SK-N-SH (cell line): Measurements from ENCODE around the gene MCRIP2. TPM values are rescaled to one million over a fixed set of nuclear protein-coding genes. Genes with fewer than 3 reads are reported as not detected.

Experiments used
- CTCF ChIA-PET: fragments of 300-600, 350-600 bp; formaldehyde crosslinking; extraction: SDS; loops from one replicate; lab custom pipeline; 2021; lab: Yijun Ruan, JAX
- POLR2A ChIA-PET: fragments of 350-600 bp; sonication (Branson Sonifier 250); formaldehyde crosslinking; extraction: SDS; loops from one replicate; lab custom pipeline; 2020; ENCODE audit warnings: antibody characterized with exemption, inconsistent platforms; lab: Yijun Ruan, JAX
- DNase-seq: peaks from one replicate; pipeline ENCODE4 v3.0.0; 2012
- H2AFZ ChIP-seq: fragments of 200-600 bp; sonication (generic); 2 replicates; pipeline ENCODE4 v1.8.1; 2016; ENCODE audit warnings: antibody characterized with exemption, mild to moderate bottlenecking, low read depth
- H3F3A ChIP-seq: fragments of 200-600 bp; sonication (generic); replicated peaks from 2 replicates; pipeline ENCODE3; 2016; ENCODE audit warnings: antibody characterized with exemption, mild to moderate bottlenecking; ENCODE audit not compliant: insufficient read depth
- H3K27ac ChIP-seq, 2 experiments: fragments of 200-500 bp in 1 of 2; fragments of 200-600 bp in 1 of 2; sonication (Bioruptor generic) in 1 of 2; sonication (generic), shearing (Covaris generic) in 1 of 2; 2 replicates each; pipeline versions ENCODE4 v1.5.1 to v1.6.1; 2014 to 2016; ENCODE audit warnings: low read depth in 2 of 2, inconsistent platforms in 1 of 2, low read length in 1 of 2, mild to moderate bottlenecking in 1 of 2, mixed read lengths in 1 of 2
- H3K27me3 ChIP-seq: fragments of 200-600 bp; sonication (generic), shearing (Covaris generic); 2 replicates; pipeline ENCODE4 v1.6.1; 2016; ENCODE audit warnings: mixed run types; ENCODE audit not compliant: insufficient read depth
- H3K36me3 ChIP-seq, 2 experiments: fragments of 200-500 bp in 1 of 2; fragments of 200-600 bp in 1 of 2; sonication (Bioruptor generic) in 1 of 2; sonication (generic) in 1 of 2; replicated peaks in 1 of 2; 2 replicates each; pipeline versions ENCODE3 to v1.5.1; 2014 to 2016; ENCODE audit warnings: low read length in 1 of 2, mild to moderate bottlenecking in 1 of 2; ENCODE audit not compliant: insufficient read depth in 2 of 2, control insufficient read depth in 1 of 2
- H3K4me1 ChIP-seq, 2 experiments: fragments of 200-500 bp in 1 of 2; fragments of 200-600 bp in 1 of 2; sonication (Bioruptor generic) in 1 of 2; sonication (generic), shearing (Covaris generic) in 1 of 2; 2 replicates each; pipeline versions ENCODE4 v1.5.1 to v1.6.1; 2014 to 2016; ENCODE audit warnings: low read depth in 1 of 2, low read length in 1 of 2, mixed run types in 1 of 2; ENCODE audit not compliant: insufficient read depth in 2 of 2, control insufficient read depth in 1 of 2
- H3K4me2 ChIP-seq: fragments of 200-600 bp; sonication (generic), shearing (Covaris generic); 2 replicates; pipeline ENCODE4 v1.6.1; 2017; ENCODE audit warnings: mixed run types
- H3K4me3 ChIP-seq, 2 experiments: fragments of 200-500 bp in 1 of 2; fragments of 200-600 bp in 1 of 2; sonication (Bioruptor generic) in 1 of 2; sonication (generic), shearing (Covaris generic) in 1 of 2; 2 replicates each; pipeline versions ENCODE4 v1.5.1 to v1.8.1; 2014 to 2016; ENCODE audit warnings: low read depth in 2 of 2, inconsistent platforms in 1 of 2, low read length in 1 of 2, mild to moderate bottlenecking in 1 of 2, mixed read lengths in 1 of 2, moderate library complexity in 1 of 2
- H3K79me2 ChIP-seq: fragments of 200-600 bp; sonication (generic); 2 replicates; pipeline ENCODE4 v1.8.1; 2017; ENCODE audit warnings: mild to moderate bottlenecking; ENCODE audit not compliant: insufficient read depth
- H3K9ac ChIP-seq: fragments of 200-600 bp; sonication (generic); 2 replicates; pipeline ENCODE4 v1.6.1; 2017; ENCODE audit warnings: mixed run types
- H3K9me2 ChIP-seq: fragments of 200-600 bp; sonication (generic); 2 replicates; pipeline ENCODE4 v1.6.1; 2017; ENCODE audit warnings: mixed run types
- H3K9me3 ChIP-seq: fragments of 200-600 bp; sonication (generic); 2 replicates; pipeline ENCODE4 v1.6.1; 2017; ENCODE audit warnings: mixed run types, mild to moderate bottlenecking, moderate library complexity
- H4K20me1 ChIP-seq: fragments of 200-600 bp; sonication (generic); 2 replicates; pipeline ENCODE4 v1.6.1; 2017; ENCODE audit warnings: mild to moderate bottlenecking, mixed run types; ENCODE audit not compliant: insufficient read depth
- ELF1 ChIP-seq: IDR thresholded peaks from 2 replicates; pipeline ENCODE4 v1.4.0; 2012
- EP300 ChIP-seq, 2 experiments: IDR thresholded peaks; 2 replicates each; pipeline versions ENCODE4 v1.4.0 to v1.6.1; 2012; ENCODE audit warnings: borderline replicate concordance in 1 of 2, low read depth in 1 of 2, low read length in 1 of 2
- EZH2phosphoT487 ChIP-seq: fragments of 200-600 bp; sonication (generic); IDR thresholded peaks from 2 replicates; pipeline ENCODE4 v1.6.1; 2017; ENCODE audit warnings: low read depth, mixed run types, mild to moderate bottlenecking, antibody characterized with exemption, moderate library complexity, borderline replicate concordance
- FOXJ3 ChIP-seq: sonication (generic); formaldehyde crosslinking; IDR thresholded peaks from 2 replicates; pipeline ENCODE4 v1.5.1; 2020; ENCODE audit warnings: mild to moderate bottlenecking, missing genetic modification reagents
- GATA2 ChIP-seq: sonication (generic); formaldehyde crosslinking; IDR thresholded peaks from 2 replicates; pipeline ENCODE4 v1.5.0; 2020; ENCODE audit warnings: mild to moderate bottlenecking, missing genetic modification reagents
- MEF2A ChIP-seq: IDR thresholded peaks from 2 replicates; pipeline ENCODE4 v1.4.0; 2012; ENCODE audit warnings: low read depth, borderline replicate concordance
- NFIC ChIP-seq: IDR thresholded peaks from 2 replicates; pipeline ENCODE4 v1.4.0; 2012; ENCODE audit warnings: borderline replicate concordance
- NRF1 ChIP-seq: IDR thresholded peaks from 2 replicates; pipeline ENCODE4 v1.6.1; 2012; ENCODE audit warnings: low read depth, mild to moderate bottlenecking, low read length
- RAD21 ChIP-seq: IDR thresholded peaks from 2 replicates; pipeline ENCODE4 v1.6.1; 2012; ENCODE audit warnings: mild to moderate bottlenecking, low read length
- RXRA ChIP-seq: IDR thresholded peaks from 2 replicates; pipeline ENCODE4 v1.4.0; 2012; ENCODE audit warnings: low read depth, mild to moderate bottlenecking, borderline replicate concordance
- SMC3 ChIP-seq: IDR thresholded peaks from 2 replicates; pipeline ENCODE4 v1.6.1; 2012; ENCODE audit warnings: low read depth, low read length, improper control_type of control experiment
- TCF12 ChIP-seq: IDR thresholded peaks from 2 replicates; pipeline ENCODE4 v1.4.0; 2012
- WGBS: methylation state at CpG from one replicate; pipeline ENCODE4 v1.1.6; 2017; ENCODE audit warnings: low lambda C conversion rate; 5-methylcytosine and 5-hydroxymethylcytosine counted together
- polyA plus RNA-seq, 3 experiments: library from polyadenylated mRNA; depleted of rRNA; stranded (reverse); fragments of >200 nt; gene quantifications; 2 replicates each; pipeline ENCODE4 v1.2.3, GENCODE V29; 2012
- TF ChIP-seq, protein P1 (sequence below): IDR thresholded peaks from 2 replicates; pipeline ENCODE4; 2012
- TF ChIP-seq, protein P2 (sequence below): fragments of 150-350 bp; IDR thresholded peaks from 2 replicates; pipeline ENCODE4 v1.6.1; 2016; ENCODE audit warnings: mild to moderate bottlenecking, low read depth, low read length
- TF ChIP-seq, protein P3 (sequence below): fragments of 200-600 bp; sonication (generic); IDR thresholded peaks from 2 replicates; pipeline ENCODE4 v1.6.1; 2017; ENCODE audit warnings: antibody characterized with exemption, mild to moderate bottlenecking, moderate library complexity
- TF ChIP-seq, protein P4 (sequence below): IDR thresholded peaks from 2 replicates; pipeline ENCODE4 v1.4.0; 2012; ENCODE audit warnings: low read depth, borderline replicate concordance
- TF ChIP-seq, protein P5 (sequence below): IDR thresholded peaks from 2 replicates; pipeline ENCODE4 v1.6.1; 2012; ENCODE audit warnings: mild to moderate bottlenecking, low read depth, low read length, moderate library complexity
- TF ChIP-seq, protein P6 (sequence below): fragments of 150-350 bp; IDR thresholded peaks from 2 replicates; pipeline ENCODE4 v1.6.1; 2017; ENCODE audit warnings: antibody characterized with exemption, low read length, low read depth, borderline replicate concordance

MCRIP2 gene
- polyA plus RNA-seq, 1 of the 3 experiments (the other 2 are of a cell fraction), result 36.9 TPM

DNA sequence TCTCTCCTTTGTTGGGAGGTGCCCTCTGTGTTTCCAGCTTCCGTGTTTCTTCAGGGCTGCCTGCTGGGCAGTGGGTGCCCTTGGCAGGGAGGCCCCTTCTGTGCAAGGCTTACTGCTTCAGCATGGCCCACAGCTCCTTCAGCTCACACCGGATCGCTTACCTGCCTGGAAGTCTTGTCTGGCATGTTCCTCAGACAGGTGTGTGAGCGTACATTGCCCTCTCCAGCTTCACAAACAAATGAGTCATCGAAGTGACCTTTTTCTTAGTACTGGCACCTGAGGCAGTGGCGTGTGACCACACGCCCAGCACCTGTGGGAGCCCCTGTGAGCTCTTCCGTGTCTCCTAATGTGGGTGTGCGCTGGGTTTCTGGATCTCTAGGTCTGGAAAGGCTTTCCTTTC is 48.2 kb upstream of the MCRIP2 start:
- Histone ChIP-seq H2AFZ (no peak overlapping the region), H3K4me1 (peaks cover 0 to 8% of the 10 kb centered on the region in 2 experiments; a peak in 1 of 4 replicates), H3K4me3 (no peak overlapping the region), H3K4me2 (no peak overlapping the region), H3K27ac (no peak overlapping the region), H3K36me3 (peaks cover 0 to 2% of the 10 kb centered on the region in 2 experiments), H4K20me1 (peaks cover 45% of the 10 kb centered on the region), H3F3A (peaks cover 3% of the 10 kb centered on the region), H3K9me3 (no peaks in the 10 kb centered on the region), H3K9me2 (no peaks in the 10 kb centered on the region), H3K9ac (no peak overlapping the region), H3K27me3 (no peaks in the 10 kb centered on the region), H3K79me2 (peaks cover 74% of the 10 kb centered on the region)
- no peak for DNase-seq
- ChIA-PET POLR2A (no interaction called here), CTCF (no interaction called here)
- 84% methylated on average over 9 of the region's 9 CpGs for WGBS
- TF ChIP-seq GATA2, result no peak
- no peak for TF ChIP-seq NRF1
- TF ChIP-seq, protein P1, sequence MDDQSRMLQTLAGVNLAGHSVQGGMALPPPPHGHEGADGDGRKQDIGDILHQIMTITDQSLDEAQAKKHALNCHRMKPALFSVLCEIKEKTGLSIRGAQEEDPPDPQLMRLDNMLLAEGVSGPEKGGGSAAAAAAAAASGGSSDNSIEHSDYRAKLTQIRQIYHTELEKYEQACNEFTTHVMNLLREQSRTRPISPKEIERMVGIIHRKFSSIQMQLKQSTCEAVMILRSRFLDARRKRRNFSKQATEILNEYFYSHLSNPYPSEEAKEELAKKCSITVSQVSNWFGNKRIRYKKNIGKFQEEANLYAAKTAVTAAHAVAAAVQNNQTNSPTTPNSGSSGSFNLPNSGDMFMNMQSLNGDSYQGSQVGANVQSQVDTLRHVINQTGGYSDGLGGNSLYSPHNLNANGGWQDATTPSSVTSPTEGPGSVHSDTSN, result no peak
- no peak for TF ChIP-seq FOXJ3 (CRISPR knock-in tag)
- no peak for TF ChIP-seq RAD21
- no peak for TF ChIP-seq RXRA
- TF ChIP-seq, protein P2, sequence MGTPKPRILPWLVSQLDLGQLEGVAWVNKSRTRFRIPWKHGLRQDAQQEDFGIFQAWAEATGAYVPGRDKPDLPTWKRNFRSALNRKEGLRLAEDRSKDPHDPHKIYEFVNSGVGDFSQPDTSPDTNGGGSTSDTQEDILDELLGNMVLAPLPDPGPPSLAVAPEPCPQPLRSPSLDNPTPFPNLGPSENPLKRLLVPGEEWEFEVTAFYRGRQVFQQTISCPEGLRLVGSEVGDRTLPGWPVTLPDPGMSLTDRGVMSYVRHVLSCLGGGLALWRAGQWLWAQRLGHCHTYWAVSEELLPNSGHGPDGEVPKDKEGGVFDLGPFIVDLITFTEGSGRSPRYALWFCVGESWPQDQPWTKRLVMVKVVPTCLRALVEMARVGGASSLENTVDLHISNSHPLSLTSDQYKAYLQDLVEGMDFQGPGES, result no peak
- no peak for TF ChIP-seq TCF12
- TF ChIP-seq EZH2phosphoT487, result no peak

DNA sequence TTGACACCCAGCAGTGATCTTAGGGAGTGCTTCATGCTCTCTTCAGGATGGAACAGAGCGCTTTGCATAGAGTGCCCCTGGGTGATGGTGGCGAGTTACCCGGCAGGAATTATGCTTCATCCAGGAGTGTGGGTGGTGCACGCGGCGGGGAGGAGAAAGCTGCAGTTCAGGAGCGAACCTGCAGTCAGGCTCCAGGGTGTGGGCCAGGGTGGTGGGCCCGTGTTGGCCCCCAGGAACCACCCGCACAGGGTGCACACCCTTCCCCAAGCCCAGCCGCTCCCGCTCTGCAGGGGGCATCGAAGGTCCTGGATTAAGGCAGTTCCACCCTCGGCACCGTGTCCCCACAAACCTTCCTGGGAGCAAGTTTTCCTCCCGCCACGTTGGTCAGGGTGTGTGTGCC is 47.8 kb upstream of the MCRIP2 start:
- ChIA-PET POLR2A (no interaction called here), CTCF (no interaction called here)
- no peak overlapping the region for H3K4me3 ChIP-seq
- no peaks in the 10 kb centered on the region for H3F3A ChIP-seq
- no peak overlapping the region for H3K27ac ChIP-seq
- H3K4me2 ChIP-seq, result no peak overlapping the region
- no peaks in the 10 kb centered on the region for H3K27me3 ChIP-seq
- WGBS, result 94% methylated on average over 12 of the region's 16 CpGs
- no peaks in the 10 kb centered on the region for H3K9me3 ChIP-seq
- H2AFZ ChIP-seq, result no peak overlapping the region
- H3K9ac ChIP-seq, result no peak overlapping the region
- no peak for DNase-seq
- peaks cover 74% of the 10 kb centered on the region for H3K79me2 ChIP-seq
- H3K9me2 ChIP-seq, result no peaks in the 10 kb centered on the region
- H3K4me1 ChIP-seq, result peaks cover 0 to 8% of the 10 kb centered on the region in 2 experiments; a peak in 1 of 4 replicates
- peaks cover 46% of the 10 kb centered on the region for H4K20me1 ChIP-seq
- peaks cover 0 to 2% of the 10 kb centered on the region in 2 experiments for H3K36me3 ChIP-seq
- no peak for TF ChIP-seq NRF1
- TF ChIP-seq SMC3, result no peak
- no peak for TF ChIP-seq ELF1
- TF ChIP-seq NFIC, result no peak
- TF ChIP-seq, protein P3, sequence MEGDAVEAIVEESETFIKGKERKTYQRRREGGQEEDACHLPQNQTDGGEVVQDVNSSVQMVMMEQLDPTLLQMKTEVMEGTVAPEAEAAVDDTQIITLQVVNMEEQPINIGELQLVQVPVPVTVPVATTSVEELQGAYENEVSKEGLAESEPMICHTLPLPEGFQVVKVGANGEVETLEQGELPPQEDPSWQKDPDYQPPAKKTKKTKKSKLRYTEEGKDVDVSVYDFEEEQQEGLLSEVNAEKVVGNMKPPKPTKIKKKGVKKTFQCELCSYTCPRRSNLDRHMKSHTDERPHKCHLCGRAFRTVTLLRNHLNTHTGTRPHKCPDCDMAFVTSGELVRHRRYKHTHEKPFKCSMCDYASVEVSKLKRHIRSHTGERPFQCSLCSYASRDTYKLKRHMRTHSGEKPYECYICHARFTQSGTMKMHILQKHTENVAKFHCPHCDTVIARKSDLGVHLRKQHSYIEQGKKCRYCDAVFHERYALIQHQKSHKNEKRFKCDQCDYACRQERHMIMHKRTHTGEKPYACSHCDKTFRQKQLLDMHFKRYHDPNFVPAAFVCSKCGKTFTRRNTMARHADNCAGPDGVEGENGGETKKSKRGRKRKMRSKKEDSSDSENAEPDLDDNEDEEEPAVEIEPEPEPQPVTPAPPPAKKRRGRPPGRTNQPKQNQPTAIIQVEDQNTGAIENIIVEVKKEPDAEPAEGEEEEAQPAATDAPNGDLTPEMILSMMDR, result no peak
- TF ChIP-seq MEF2A, result no peak
- TF ChIP-seq, protein P4, sequence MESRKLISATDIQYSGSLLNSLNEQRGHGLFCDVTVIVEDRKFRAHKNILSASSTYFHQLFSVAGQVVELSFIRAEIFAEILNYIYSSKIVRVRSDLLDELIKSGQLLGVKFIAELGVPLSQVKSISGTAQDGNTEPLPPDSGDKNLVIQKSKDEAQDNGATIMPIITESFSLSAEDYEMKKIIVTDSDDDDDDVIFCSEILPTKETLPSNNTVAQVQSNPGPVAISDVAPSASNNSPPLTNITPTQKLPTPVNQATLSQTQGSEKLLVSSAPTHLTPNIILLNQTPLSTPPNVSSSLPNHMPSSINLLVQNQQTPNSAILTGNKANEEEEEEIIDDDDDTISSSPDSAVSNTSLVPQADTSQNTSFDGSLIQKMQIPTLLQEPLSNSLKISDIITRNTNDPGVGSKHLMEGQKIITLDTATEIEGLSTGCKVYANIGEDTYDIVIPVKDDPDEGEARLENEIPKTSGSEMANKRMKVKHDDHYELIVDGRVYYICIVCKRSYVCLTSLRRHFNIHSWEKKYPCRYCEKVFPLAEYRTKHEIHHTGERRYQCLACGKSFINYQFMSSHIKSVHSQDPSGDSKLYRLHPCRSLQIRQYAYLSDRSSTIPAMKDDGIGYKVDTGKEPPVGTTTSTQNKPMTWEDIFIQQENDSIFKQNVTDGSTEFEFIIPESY, result no peak
- TF ChIP-seq, protein P5, sequence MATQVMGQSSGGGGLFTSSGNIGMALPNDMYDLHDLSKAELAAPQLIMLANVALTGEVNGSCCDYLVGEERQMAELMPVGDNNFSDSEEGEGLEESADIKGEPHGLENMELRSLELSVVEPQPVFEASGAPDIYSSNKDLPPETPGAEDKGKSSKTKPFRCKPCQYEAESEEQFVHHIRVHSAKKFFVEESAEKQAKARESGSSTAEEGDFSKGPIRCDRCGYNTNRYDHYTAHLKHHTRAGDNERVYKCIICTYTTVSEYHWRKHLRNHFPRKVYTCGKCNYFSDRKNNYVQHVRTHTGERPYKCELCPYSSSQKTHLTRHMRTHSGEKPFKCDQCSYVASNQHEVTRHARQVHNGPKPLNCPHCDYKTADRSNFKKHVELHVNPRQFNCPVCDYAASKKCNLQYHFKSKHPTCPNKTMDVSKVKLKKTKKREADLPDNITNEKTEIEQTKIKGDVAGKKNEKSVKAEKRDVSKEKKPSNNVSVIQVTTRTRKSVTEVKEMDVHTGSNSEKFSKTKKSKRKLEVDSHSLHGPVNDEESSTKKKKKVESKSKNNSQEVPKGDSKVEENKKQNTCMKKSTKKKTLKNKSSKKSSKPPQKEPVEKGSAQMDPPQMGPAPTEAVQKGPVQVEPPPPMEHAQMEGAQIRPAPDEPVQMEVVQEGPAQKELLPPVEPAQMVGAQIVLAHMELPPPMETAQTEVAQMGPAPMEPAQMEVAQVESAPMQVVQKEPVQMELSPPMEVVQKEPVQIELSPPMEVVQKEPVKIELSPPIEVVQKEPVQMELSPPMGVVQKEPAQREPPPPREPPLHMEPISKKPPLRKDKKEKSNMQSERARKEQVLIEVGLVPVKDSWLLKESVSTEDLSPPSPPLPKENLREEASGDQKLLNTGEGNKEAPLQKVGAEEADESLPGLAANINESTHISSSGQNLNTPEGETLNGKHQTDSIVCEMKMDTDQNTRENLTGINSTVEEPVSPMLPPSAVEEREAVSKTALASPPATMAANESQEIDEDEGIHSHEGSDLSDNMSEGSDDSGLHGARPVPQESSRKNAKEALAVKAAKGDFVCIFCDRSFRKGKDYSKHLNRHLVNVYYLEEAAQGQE, result no peak
- no peak for TF ChIP-seq EP300 (IDR thresholded peaks at IDR 0.05; ENCODE audit: borderline replicate concordance in 1 of 2, low read depth in 1 of 2, low read length in 1 of 2)
- TF ChIP-seq, protein P6, sequence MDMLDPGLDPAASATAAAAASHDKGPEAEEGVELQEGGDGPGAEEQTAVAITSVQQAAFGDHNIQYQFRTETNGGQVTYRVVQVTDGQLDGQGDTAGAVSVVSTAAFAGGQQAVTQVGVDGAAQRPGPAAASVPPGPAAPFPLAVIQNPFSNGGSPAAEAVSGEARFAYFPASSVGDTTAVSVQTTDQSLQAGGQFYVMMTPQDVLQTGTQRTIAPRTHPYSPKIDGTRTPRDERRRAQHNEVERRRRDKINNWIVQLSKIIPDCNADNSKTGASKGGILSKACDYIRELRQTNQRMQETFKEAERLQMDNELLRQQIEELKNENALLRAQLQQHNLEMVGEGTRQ, result no peak
